Keratinocyte (primary cell): ENCODE data around the gene TMBIM6. TPM values are rescaled to one million over a fixed set of nuclear protein-coding genes. Genes with fewer than 3 reads are reported as not detected.

Source experiments
- DNase-seq: peaks from one replicate; pipeline ENCODE4 v3.0.0-alpha.2; 2011; ENCODE audit warnings: low read depth, missing footprints, low spot score
- FAIRE-seq: peaks from 2 replicates; lab custom pipeline; 2011; peaks lifted over from hg19 to GRCh38; lab: Jason Lieb, UNC
- H2AFZ ChIP-seq: 2 replicates; pipeline ENCODE4 v1.6.0; 2012; ENCODE audit warnings: low read length, control low read depth, inconsistent platforms; ENCODE audit not compliant: control insufficient read depth
- H3K27ac ChIP-seq: 2 replicates; pipeline ENCODE4 v1.5.1; 2011; ENCODE audit warnings: low read length; ENCODE audit not compliant: control insufficient read depth, insufficient read depth
- H3K27me3 ChIP-seq: 3 replicates; pipeline ENCODE4 v1.6.0; 2011; ENCODE audit warnings: low read length; ENCODE audit not compliant: control insufficient read depth, insufficient read depth; ENCODE audit errors: extremely low read depth
- H3K36me3 ChIP-seq, 2 experiments: 2 replicates in 1 of 2; 3 replicates in 1 of 2; pipeline ENCODE4 v1.5.1; 2011; ENCODE audit warnings: low read length in 2 of 2, mild to moderate bottlenecking in 1 of 2; ENCODE audit not compliant: control insufficient read depth in 2 of 2, insufficient read depth in 2 of 2; ENCODE audit errors: extremely low read depth in 1 of 2
- H3K4me1 ChIP-seq: 3 replicates; pipeline ENCODE4 v1.5.1; 2011; ENCODE audit warnings: low read length; ENCODE audit not compliant: control insufficient read depth, insufficient read depth; ENCODE audit errors: extremely low read depth
- H3K4me2 ChIP-seq: 3 replicates; pipeline ENCODE4 v1.6.0; 2011; ENCODE audit warnings: low read depth, low read length; ENCODE audit not compliant: control insufficient read depth, insufficient read depth; ENCODE audit errors: extremely low read depth
- H3K4me3 ChIP-seq, 3 experiments: fragments of 200-600 bp in 1 of 3; sonication (generic) in 1 of 3; 2 replicates in 2 of 3; 3 replicates in 1 of 3; pipeline ENCODE4 v1.5.1; 2011 to 2016; ENCODE audit warnings: low read length in 3 of 3, mild to moderate bottlenecking in 3 of 3, control low read depth in 2 of 3, inconsistent platforms in 1 of 3, low read depth in 1 of 3, mixed read lengths in 1 of 3, mixed run types in 1 of 3, moderate library complexity in 1 of 3; ENCODE audit not compliant: control insufficient read depth in 2 of 3, insufficient read depth in 2 of 3; ENCODE audit errors: extremely low read depth in 1 of 3
- H3K79me2 ChIP-seq: 2 replicates; pipeline ENCODE4 v1.6.0; 2012; ENCODE audit warnings: low read length; ENCODE audit not compliant: control insufficient read depth, insufficient read depth
- H3K9ac ChIP-seq: 3 replicates; pipeline ENCODE4 v1.6.0; 2011; ENCODE audit warnings: low read length; ENCODE audit not compliant: control insufficient read depth, insufficient read depth; ENCODE audit errors: extremely low read depth
- H3K9me1 ChIP-seq: 3 replicates; pipeline ENCODE4 v1.6.0; 2011; ENCODE audit warnings: low read length; ENCODE audit not compliant: control insufficient read depth, insufficient read depth; ENCODE audit errors: extremely low read depth
- H3K9me3 ChIP-seq: 2 replicates; pipeline ENCODE4 v1.5.1; 2012; ENCODE audit warnings: low read depth, low read length; ENCODE audit not compliant: control insufficient read depth
- H4K20me1 ChIP-seq: 3 replicates; pipeline ENCODE4 v1.6.0; 2011; ENCODE audit warnings: low read length; ENCODE audit not compliant: control insufficient read depth, insufficient read depth; ENCODE audit errors: extremely low read depth
- CTCF ChIP-seq, 3 experiments: IDR thresholded peaks in 1 of 3; conservative IDR thresholded peaks in 1 of 3; optimal IDR thresholded peaks in 1 of 3; 2 replicates in 2 of 3; 3 replicates in 1 of 3; pipeline versions ENCODE3 to v1.5.1; 2011; ENCODE audit warnings: low read length in 3 of 3, mild to moderate bottlenecking in 3 of 3, moderate library complexity in 2 of 3, control low read depth in 1 of 3, inconsistent platforms in 1 of 3; ENCODE audit not compliant: insufficient read depth in 2 of 3; ENCODE audit errors: extremely low read depth in 1 of 3
- EZH2 ChIP-seq: IDR thresholded peaks from one replicate; pipeline ENCODE4 v1.6.1; 2012; ENCODE audit warnings: inconsistent platforms, mild to moderate bottlenecking, low read length, moderate library complexity
- dilution Hi-C: fragments of 300-500 bp; cut with MboI; formaldehyde crosslinking; loops from one replicate; pipeline ENCODE4 v1.7.0; 2020; ENCODE audit warnings: low sequenced_read_pairs; ENCODE audit not compliant: extremely low pct_ligation_motif_present
- polyA plus RNA-seq, 5 experiments: library from polyadenylated mRNA; depleted of rRNA in 3 of 5; stranded (reverse) in 3 of 5; stranded (forward) in 1 of 5; unstranded in 1 of 5; fragments of >200 nt; gene quantifications; 1 replicate in 1 of 5; 2 replicates in 3 of 5; 3 replicates in 1 of 5; pipeline versions ENCODE4 v1.2.1 to v1.2.3, GENCODE V29; 2011 to 2012; ENCODE audit warnings: missing spikeins in 2 of 5, low read depth in 1 of 5, low replicate concordance in 1 of 5

Gene TMBIM6
- polyA plus RNA-seq, 1 donor (not counting 4 experiments of a cell fraction or from before 2014, with no cell fraction given) = 668 TPM

- no peaks in the 10 kb centered on the region for H3K79me2 ChIP-seq
- DNase-seq (no peak), FAIRE-seq (no peak)
- H3K9me3 ChIP-seq = no peaks in the 10 kb centered on the region
- H4K20me1 ChIP-seq = no peaks in the 10 kb centered on the region
- H3K9ac ChIP-seq = no peak overlapping the region
- H3K4me1 ChIP-seq = no peaks in the 10 kb centered on the region
- H3K4me3 ChIP-seq = no peak overlapping the region
- TF ChIP-seq CTCF (optimal IDR thresholded peaks at IDR 0.05 in 1 of 3, IDR thresholded peaks at IDR 0.05 in 1 of 3, conservative IDR thresholded peaks at IDR 0.05 in 1 of 3; ENCODE audit: extremely low read depth in 1 of 3, insufficient read depth in 2 of 3, low read length in 3 of 3) (no peak), EZH2 (no peak)
- no peaks in the 10 kb centered on the region for H3K36me3 ChIP-seq
- peaks cover 20% of the 10 kb centered on the region for H3K27me3 ChIP-seq
- no peaks in the 10 kb centered on the region for H3K9me1 ChIP-seq
- no peak overlapping the region for H2AFZ ChIP-seq
- no peak overlapping the region for H3K4me2 ChIP-seq
- dilution Hi-C loops = no loop called here
- H3K27ac ChIP-seq = no peak overlapping the region
Observed at GRCh38 chr12:49702009-49702408, 39.3 kb upstream of the TMBIM6 start.

GRCh38 chr12:49702676-49703215, 38.6 kb upstream of the TMBIM6 start:
- FAIRE-seq (no peak), DNase-seq (no peak)
- Histone ChIP-seq H3K27me3 (peaks cover 22% of the 10 kb centered on the region), H3K9me3 (no peaks in the 10 kb centered on the region), H3K4me1 (no peaks in the 10 kb centered on the region), H4K20me1 (no peaks in the 10 kb centered on the region), H3K4me3 (no peak overlapping the region), H3K4me2 (no peak overlapping the region), H3K9me1 (no peaks in the 10 kb centered on the region), H3K36me3 (no peaks in the 10 kb centered on the region), H3K9ac (no peak overlapping the region), H3K79me2 (no peaks in the 10 kb centered on the region), H3K27ac (no peak overlapping the region), H2AFZ (no peak overlapping the region)
- TF ChIP-seq CTCF (optimal IDR thresholded peaks at IDR 0.05 in 1 of 3, IDR thresholded peaks at IDR 0.05 in 1 of 3, conservative IDR thresholded peaks at IDR 0.05 in 1 of 3; ENCODE audit: extremely low read depth in 1 of 3, insufficient read depth in 2 of 3, low read length in 3 of 3) (no peak), EZH2 (no peak)
- dilution Hi-C loops = no loop called here
